ENCODE results near the gene GRAMD1B.

GRAMD1B gene

GRCh38 chr11:123487157-123487744 lies 57.2 kb downstream of the GRAMD1B start:
- H4K20me1 ChIP-seq (ENCODE audit: insufficient read depth, low read length), result peaks cover 9% of the 10 kb centered on the region; the same call in 1 of the 2 replicates
- H2AFZ ChIP-seq (ENCODE audit: low read depth, low read length), result no peak overlapping the region
- H3K4me3 ChIP-seq (ENCODE audit: low read depth in 1 of 2, low read length in 2 of 2), result no peak overlapping the region
- DNase-seq (no peak), ATAC-seq (ENCODE audit: insufficient read depth, low read depth) (no peak)
- H3K27me3 ChIP-seq (ENCODE audit: insufficient read depth, low read length, poor library complexity), result no peaks in the 10 kb centered on the region
- TF ChIP-seq EZH2 (IDR thresholded peaks at IDR 0.05; ENCODE audit: borderline replicate concordance, low read depth, low read length, severe bottlenecking) (no peak), CTCF (IDR thresholded peaks at IDR 0.05; ENCODE audit: borderline replicate concordance, extremely low read depth, low read length, poor library complexity, severe bottlenecking) (no peak)
- no peaks in the 10 kb centered on the region for H3K9me3 ChIP-seq (ENCODE audit: insufficient read depth, low read length, severe bottlenecking)
- H3K36me3 ChIP-seq (ENCODE audit: insufficient read depth, low read length), result 0 out of 2 replicates have a peak, but pooled peaks cover 5% of the 10 kb centered on the region
- no peaks in the 10 kb centered on the region for H3K79me2 ChIP-seq (ENCODE audit: insufficient read depth, low read length)
- no peak overlapping the region for H3K9ac ChIP-seq (ENCODE audit: low read depth, low read length)
- H3K4me1 ChIP-seq (ENCODE audit: insufficient read depth, low read length), result no peaks in the 10 kb centered on the region
- H3K27ac ChIP-seq (ENCODE audit: low read length), result no peak overlapping the region
- no peak overlapping the region for H3K4me2 ChIP-seq (ENCODE audit: insufficient read depth, low read length)

- Histone ChIP-seq H3K27me3 (ENCODE audit: insufficient read depth, low read length, poor library complexity) (no peaks in the 10 kb centered on the region), H3K4me1 (ENCODE audit: insufficient read depth, low read length) (no peaks in the 10 kb centered on the region), H3K4me2 (ENCODE audit: insufficient read depth, low read length) (no peak overlapping the region), H4K20me1 (ENCODE audit: insufficient read depth, low read length) (peaks cover 15% of the 10 kb centered on the region; the same call in 1 of the 2 replicates), H3K9me3 (ENCODE audit: insufficient read depth, low read length, severe bottlenecking) (no peaks in the 10 kb centered on the region), H3K4me3 (ENCODE audit: low read depth in 1 of 2, low read length in 2 of 2) (no peak overlapping the region), H3K79me2 (ENCODE audit: insufficient read depth, low read length) (no peaks in the 10 kb centered on the region), H3K9ac (ENCODE audit: low read depth, low read length) (no peak overlapping the region), H3K27ac (ENCODE audit: low read length) (no peak overlapping the region), H3K36me3 (ENCODE audit: insufficient read depth, low read length) (no peaks in the 10 kb centered on the region), H2AFZ (ENCODE audit: low read depth, low read length) (no peak overlapping the region)
- ATAC-seq (ENCODE audit: insufficient read depth, low read depth) (no peak), DNase-seq (no peak)
- TF ChIP-seq CTCF (IDR thresholded peaks at IDR 0.05; ENCODE audit: borderline replicate concordance, extremely low read depth, low read length, poor library complexity, severe bottlenecking) (peak; percentile 11), EZH2 (IDR thresholded peaks at IDR 0.05; ENCODE audit: borderline replicate concordance, low read depth, low read length, severe bottlenecking) (no peak)
Observed at GRCh38 chr11:123490527-123490926, 60.5 kb downstream of the GRAMD1B start.

GRCh38 chr11:123491241-123491640 lies 61.2 kb downstream of the GRAMD1B start:
- Histone ChIP-seq H3K4me3 (ENCODE audit: low read depth in 1 of 2, low read length in 2 of 2) (no peak overlapping the region), H2AFZ (ENCODE audit: low read depth, low read length) (no peak overlapping the region), H4K20me1 (ENCODE audit: insufficient read depth, low read length) (peaks cover 15% of the 10 kb centered on the region; the same call in 1 of the 2 replicates), H3K9ac (ENCODE audit: low read depth, low read length) (no peak overlapping the region), H3K27me3 (ENCODE audit: insufficient read depth, low read length, poor library complexity) (no peaks in the 10 kb centered on the region), H3K27ac (ENCODE audit: low read length) (no peak overlapping the region), H3K4me2 (ENCODE audit: insufficient read depth, low read length) (no peak overlapping the region), H3K9me3 (ENCODE audit: insufficient read depth, low read length, severe bottlenecking) (no peaks in the 10 kb centered on the region), H3K4me1 (ENCODE audit: insufficient read depth, low read length) (no peaks in the 10 kb centered on the region), H3K79me2 (ENCODE audit: insufficient read depth, low read length) (no peaks in the 10 kb centered on the region), H3K36me3 (ENCODE audit: insufficient read depth, low read length) (no peaks in the 10 kb centered on the region)
- ATAC-seq (ENCODE audit: insufficient read depth, low read depth) (no peak), DNase-seq (no peak)
- TF ChIP-seq EZH2 (IDR thresholded peaks at IDR 0.05; ENCODE audit: borderline replicate concordance, low read depth, low read length, severe bottlenecking) (no peak), CTCF (IDR thresholded peaks at IDR 0.05; ENCODE audit: borderline replicate concordance, extremely low read depth, low read length, poor library complexity, severe bottlenecking) (no peak)
